GM12864 (cell line): Measurements from ENCODE around the gene HSPG2.

ENCODE experiments used
- DNase-seq: peaks from one replicate; pipeline ENCODE4 v3.0.0-alpha.2; 2011; ENCODE audit warnings: low read depth
- H3K4me3 ChIP-seq: 2 replicates; pipeline ENCODE4 v1.5.1; 2011; ENCODE audit warnings: mild to moderate bottlenecking, low read depth, low read length, control low read depth
- CTCF ChIP-seq: IDR thresholded peaks from 2 replicates; pipeline ENCODE4 v1.5.1; 2011; ENCODE audit warnings: low read depth, mild to moderate bottlenecking, moderate library complexity, low read length, control low read depth, inconsistent platforms; ENCODE audit errors: missing control alignments

Gene HSPG2

GRCh38 chr1:21775985-21776562 lies 161.0 kb downstream of the HSPG2 start:
- no peak for TF ChIP-seq CTCF
- no peak for DNase-seq
- H3K4me3 ChIP-seq, result no peak overlapping the region

DNA sequence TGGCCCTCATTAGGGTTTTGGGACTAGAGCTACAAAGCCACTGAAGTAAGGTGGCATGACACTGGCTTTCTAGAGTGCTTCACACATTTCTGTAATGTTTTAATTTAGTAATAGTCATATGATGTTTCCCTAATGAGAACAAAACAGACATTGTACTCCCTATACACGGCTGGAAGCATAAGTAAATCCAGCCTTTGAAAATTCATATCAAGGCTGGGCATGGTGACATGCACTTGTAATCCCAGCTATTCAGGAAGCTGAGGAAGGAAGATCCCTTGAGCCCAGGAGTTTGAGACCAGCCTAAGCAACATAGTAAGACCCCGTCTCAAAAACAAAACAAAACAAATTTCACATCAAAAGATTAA lies 161.6 kb downstream of the HSPG2 start:
- no peak for TF ChIP-seq CTCF
- no peak overlapping the region for H3K4me3 ChIP-seq
- DNase-seq, result no peak

GRCh38 chr1:21774835-21775549 lies 162.1 kb downstream of the HSPG2 start:
- no peak overlapping the region for H3K4me3 ChIP-seq
- no peak for DNase-seq
- TF ChIP-seq CTCF, result no peak

DNA sequence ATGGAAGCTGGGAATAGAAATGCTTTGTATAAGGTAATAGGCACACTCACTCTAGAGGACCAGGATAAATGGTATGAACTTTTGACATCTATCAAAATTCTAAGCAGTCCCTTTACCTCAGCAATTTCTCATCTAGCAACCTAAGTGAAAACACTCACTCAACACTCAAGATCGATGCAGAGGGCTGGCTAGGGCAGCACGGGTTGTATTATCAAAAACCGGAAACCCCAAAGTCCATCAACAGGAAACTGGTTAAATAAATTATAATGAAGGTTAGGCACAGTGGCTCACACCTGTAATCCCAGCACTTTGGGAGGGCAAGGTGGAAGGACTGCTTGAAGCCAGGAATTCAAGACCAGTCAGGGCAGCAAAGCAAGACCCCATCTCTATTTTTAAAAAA lies 163.5 kb downstream of the HSPG2 start:
- DNase-seq, result no peak
- no peak overlapping the region for H3K4me3 ChIP-seq
- TF ChIP-seq CTCF, result no peak
